Keratinocyte (primary cell): ENCODE measurements around the gene C1QC.

Experiments
- CTCF ChIP-seq, 3 experiments: IDR thresholded peaks in 1 of 3; conservative IDR thresholded peaks in 1 of 3; optimal IDR thresholded peaks in 1 of 3; 2 replicates in 2 of 3; 3 replicates in 1 of 3; pipeline versions ENCODE3 to v1.5.1; 2011; ENCODE audit warnings: low read length in 3 of 3, mild to moderate bottlenecking in 3 of 3, moderate library complexity in 2 of 3, control low read depth in 1 of 3, inconsistent platforms in 1 of 3; ENCODE audit not compliant: insufficient read depth in 2 of 3; ENCODE audit errors: extremely low read depth in 1 of 3
- EZH2 ChIP-seq: IDR thresholded peaks from one replicate; pipeline ENCODE4 v1.6.1; 2012; ENCODE audit warnings: inconsistent platforms, mild to moderate bottlenecking, low read length, moderate library complexity

DNA sequence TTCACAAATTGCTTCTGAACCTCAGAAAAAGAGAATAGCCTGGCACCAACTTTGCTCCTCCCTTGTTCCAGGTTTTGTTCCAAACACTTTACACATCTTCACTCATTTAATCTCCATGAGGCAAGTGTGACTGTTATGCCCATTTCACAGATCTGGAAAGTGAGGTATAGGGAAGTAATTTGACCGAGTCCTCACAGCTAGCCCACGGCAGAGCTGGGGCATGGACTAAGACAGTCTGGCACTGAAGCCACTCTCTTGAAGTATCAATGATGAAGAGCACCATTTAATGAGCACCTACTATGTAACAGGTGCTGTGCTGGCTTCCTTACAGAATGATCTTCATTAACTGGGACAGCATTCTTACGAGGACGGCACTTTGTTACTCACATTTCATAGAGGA lies 28.6 kb downstream of the C1QC start:
- TF ChIP-seq CTCF (optimal IDR thresholded peaks at IDR 0.05 in 1 of 3, IDR thresholded peaks at IDR 0.05 in 1 of 3, conservative IDR thresholded peaks at IDR 0.05 in 1 of 3; ENCODE audit: extremely low read depth in 1 of 3, insufficient read depth in 2 of 3, low read length in 3 of 3) (no peak), EZH2 (no peak)
